Hematopoietic multipotent progenitor cell treated with erythropoietin and hydrocortisone succinate and interleukin-3 and kit ligand, for 8 days (in vitro differentiated cells): ENCODE data around the gene PRDM16.

Experiments used
- DNase-seq: peaks from one replicate; pipeline ENCODE4 v3.0.0-alpha.2; 2015

Gene PRDM16

GRCh38 chr1:3450202-3450863 lies 381.3 kb downstream of the PRDM16 start:
- DNase-seq = no peak

DNA sequence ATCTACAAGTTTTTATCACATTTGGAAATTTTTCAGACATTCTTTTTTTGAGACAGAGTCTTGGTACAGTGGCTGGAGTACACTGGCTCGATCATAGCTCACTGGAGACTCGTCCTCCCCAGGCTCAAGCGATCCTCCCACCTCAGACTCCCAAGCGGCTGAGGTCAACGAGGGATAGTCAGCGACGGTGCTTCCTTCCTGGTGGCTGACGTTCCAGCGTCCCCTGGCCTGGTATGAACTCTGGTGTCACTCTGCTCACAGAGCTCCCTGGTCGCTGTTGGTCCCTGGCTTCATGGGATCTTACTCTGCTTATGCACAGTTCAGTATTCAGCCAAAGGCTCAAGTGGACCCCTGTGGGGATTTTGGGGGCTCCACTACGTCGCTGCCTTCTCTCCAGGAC lies 382.0 kb downstream of the PRDM16 start:
- DNase-seq = no peak

GRCh38 chr1:3451994-3452865 lies 383.2 kb downstream of the PRDM16 start:
- DNase-seq = no peak

GRCh38 chr1:3452866-3453175 lies 383.8 kb downstream of the PRDM16 start:
- no peak for DNase-seq

- DNase-seq = peak; percentile 53
These were observed 384.3 kb downstream of the PRDM16 start for GRCh38 chr1:3453203-3453761.

GRCh38 chr1:3453891-3454810 lies 385.1 kb downstream of the PRDM16 start, which contains the start of gene ARHGEF16:
Gene ARHGEF16, plus strand, starts transcription at chr1:3454665. Its CDS starts 8,420 bp downstream, at chr1:3463085.
- peak; percentile 4 for DNase-seq

DNA sequence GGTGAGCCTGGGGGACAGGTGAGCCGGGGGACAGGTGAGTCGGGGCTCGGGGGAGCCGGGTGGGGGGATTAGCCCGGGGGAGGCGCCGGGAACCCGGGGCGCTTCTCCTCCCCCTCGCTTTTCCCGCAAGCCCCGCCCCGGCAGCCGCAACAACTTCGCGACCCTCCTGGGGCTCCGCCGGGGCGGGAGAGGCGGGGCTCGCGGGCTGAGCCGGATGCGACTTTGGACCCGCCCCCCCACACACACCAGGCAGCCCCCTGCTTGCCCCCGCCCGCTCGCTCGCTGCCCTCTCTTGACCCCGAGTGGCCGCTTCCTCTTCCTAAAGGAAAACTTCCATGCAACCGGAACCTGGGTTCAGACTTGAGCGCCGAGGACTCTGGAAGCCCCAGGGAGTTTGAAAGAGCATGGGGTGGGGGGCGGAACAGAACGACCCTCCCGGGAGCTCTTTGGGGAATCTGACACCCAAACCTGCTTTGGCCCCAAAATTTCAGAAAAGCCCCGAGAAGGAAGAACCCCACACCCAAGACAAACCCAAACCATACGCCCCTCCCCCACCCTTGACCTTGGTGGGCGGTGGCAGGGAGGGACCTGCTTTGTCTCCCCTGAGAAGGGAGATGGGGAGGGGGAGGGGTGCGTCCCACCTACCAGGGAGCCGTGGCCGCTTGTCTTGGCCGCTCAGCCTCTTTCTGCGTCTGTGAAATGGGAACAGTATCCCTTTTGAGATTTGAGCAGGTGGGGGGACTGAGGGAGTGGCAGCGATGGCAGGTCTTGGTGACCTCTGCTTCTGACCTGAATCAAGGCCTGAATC lies 386.0 kb downstream of the PRDM16 start:
- no peak for DNase-seq

DNA sequence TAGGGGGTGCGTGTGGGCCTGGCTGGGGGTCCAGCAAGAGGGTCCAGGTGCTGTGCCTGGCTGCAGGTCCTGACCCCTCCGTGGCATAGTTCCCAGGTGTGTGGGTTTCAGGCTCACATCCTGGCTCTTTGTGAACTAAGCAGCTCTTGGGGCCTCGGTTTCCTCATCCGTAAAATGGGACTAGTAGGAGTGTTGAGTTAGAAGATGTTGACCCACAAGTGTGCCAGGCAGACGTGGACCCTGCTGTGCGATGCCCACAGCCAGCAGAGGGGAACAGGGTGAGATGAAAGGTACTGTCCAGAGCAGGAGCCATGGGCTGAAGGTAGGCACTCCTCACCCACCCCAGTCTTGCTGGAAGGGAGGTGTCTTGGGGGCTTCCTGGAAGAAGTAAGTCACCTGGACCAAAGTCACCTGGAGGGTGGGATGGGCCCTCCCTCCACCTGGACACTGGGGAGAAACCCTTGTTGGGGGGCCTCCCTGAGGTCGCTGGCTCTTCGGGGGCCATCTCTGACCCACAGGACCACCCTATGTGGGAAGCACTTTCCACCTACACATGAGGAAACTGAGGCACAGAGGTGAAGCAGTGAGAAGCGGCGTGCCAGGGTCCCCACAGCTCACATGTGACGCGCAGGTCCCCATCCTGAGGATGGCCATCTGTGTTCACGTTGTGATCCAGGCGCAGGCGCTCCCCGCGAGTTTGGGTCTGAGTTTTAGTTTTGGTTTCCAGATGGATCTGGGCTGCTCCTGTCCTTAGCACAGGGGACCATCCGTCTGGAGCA lies 386.9 kb downstream of the PRDM16 start:
- no peak for DNase-seq

GRCh38 chr1:3456449-3456963 lies 387.5 kb downstream of the PRDM16 start:
- no peak for DNase-seq

DNA sequence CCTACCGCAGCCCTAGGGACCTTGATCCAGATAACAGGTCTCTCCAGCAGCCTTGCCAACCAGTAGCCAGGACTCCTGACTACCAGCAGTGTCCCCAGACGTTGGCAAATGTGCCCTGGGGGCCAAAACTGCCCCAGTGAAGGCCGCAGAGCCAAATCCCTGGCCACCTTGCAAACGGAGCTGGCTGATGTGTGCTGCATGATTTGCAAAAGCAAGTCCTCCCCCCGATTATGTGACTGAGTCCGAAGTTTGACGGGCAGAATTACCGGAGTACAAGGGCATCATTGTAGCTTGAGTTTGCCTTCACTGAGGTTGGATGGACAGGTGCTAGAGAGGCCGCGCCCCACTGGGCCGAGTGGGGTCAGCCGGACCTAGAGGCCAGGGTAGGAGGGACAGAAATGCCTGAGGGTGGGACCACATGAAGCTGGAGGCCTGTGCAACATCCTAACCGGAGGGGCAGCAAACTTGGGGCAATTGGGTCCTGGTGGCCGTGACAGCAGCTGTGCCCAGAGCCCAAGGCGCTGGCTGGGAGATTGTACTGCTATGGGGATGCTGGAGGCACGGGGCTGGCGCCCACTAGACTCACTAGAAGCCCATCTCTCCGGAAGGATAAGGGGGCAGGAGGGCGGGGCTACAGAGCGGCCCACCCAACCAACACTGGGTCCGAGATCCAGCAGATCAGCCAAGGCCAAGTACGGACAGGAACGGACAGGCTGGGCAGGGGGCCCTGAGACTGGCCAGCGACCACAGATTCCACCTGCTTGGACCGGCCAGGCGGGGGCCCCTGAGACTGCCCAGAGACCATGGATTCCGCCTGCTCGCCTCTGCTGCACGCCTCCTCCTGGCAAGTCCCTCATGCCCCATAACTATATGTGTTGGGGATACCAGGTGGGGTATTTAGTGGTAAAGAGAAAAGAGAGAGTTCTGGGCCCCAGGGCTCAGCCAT lies 388.2 kb downstream of the PRDM16 start:
- no peak for DNase-seq

DNA sequence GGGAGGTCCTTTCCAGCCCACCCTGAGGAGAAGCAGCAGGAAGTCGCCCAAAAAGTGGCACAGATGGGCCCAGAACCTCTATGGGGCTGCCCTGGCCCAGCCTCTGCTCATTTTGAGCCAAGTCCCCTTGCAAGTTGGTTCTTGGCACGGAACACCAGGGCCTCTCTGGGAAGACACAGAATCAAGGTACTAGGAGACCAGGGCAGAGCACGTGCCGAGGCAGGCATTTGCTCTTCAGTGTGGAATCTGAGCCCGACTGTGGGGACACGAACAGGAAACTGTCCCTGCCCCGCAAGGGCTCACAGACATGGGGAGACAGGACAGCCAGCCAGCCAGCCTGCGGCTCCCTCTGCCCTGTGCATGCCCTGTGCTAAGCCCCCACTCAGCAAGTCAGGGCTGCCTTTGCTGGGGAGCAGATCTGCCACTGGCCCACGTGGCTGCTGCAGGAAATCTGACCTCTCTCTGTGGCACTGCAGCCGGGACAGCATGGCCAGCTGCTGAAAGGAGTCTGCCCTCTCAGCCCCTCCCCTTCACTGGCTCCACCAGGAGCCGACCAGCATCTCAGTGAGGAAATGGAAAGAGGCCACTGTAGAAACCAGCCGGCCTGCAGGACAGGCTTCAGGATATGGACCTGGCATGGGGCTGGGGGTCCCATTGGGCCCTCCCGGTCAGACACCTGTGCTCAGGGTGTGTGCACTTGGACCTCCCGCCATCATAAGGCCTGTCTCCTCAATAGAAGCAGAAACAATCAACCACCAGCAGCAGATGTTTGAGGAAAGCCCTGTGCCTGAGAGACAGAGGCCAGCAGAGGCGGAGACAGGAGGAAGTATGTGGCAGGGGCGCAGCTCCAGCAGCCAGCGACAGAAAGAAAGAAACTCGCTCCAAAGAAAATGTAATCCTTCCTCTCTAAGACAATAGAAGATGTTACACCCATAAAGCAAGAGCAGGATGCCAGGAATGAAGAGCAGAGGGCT lies 389.2 kb downstream of the PRDM16 start:
- no peak for DNase-seq

- DNase-seq = no peak
These were observed 390.3 kb downstream of the PRDM16 start for GRCh38 chr1:3459051-3459908.

GRCh38 chr1:3459940-3460671 lies 391.1 kb downstream of the PRDM16 start:
- no peak for DNase-seq

DNA sequence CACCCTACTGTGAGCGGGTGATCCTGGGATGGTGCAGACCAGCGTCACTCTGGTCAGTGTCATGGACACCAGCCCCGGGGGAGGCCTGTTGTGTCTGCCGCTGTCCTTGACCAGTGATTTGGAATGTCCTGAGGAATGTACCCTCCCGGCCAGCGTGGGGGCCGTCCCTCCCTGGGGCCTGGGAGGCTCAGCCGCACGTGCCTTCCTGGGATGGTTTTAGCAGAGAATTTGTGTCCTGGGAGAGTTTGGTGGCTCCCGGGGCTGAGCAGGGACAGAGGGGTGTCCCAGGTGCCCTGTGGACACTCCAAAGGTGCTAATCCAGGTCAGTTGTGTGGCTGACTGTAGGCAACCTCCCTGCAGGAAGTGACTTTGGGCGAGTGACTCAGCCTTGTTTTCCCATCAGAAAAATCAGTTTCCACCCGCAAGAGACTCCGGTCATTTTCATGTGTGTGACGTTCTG lies 391.7 kb downstream of the PRDM16 start:
- DNase-seq = no peak

GRCh38 chr1:3461238-3461933 lies 392.4 kb downstream of the PRDM16 start:
- no peak for DNase-seq

- no peak for DNase-seq
These were observed 392.9 kb downstream of the PRDM16 start for GRCh38 chr1:3461934-3462275.
